GM19023 (cell line): ENCODE data around the gene UBAP1L.

Experiments used
- ATAC-seq: cut with Tn5 transposase; IDR thresholded peaks from one replicate; pipeline ENCODE4 v1.9.1; 2021; ENCODE audit warnings: mild to moderate bottlenecking, moderate library complexity; ENCODE audit not compliant: unreplicated experiment

The UBAP1L gene

GRCh38 chr15:65049418-65049840 lies 65.6 kb downstream of the UBAP1L start:
- ATAC-seq: peak; percentile 92

- ATAC-seq: no peak
Observed at GRCh38 chr15:65048241-65048640, 66.8 kb downstream of the UBAP1L start.

GRCh38 chr15:65044724-65045481 lies 70.1 kb downstream of the UBAP1L start, which contains the start of gene SLC51B:
SLC51B (plus strand) TSS chr15:65045387; CDS start chr15:65050005, 4,618 bp downstream.
- ATAC-seq: no peak

GRCh38 chr15:65044218-65044617 lies 70.8 kb downstream of the UBAP1L start:
- peak; percentile 58 for ATAC-seq

GRCh38 chr15:65042776-65043327 lies 72.1 kb downstream of the UBAP1L start:
- no peak for ATAC-seq
